ENCODE data around the gene PPP1R7. TPM values are rescaled to one million over a fixed set of nuclear protein-coding genes. Genes with fewer than 3 reads are reported as not detected.
"Not testable (repeated sequence)": the region's sequence is repeated elsewhere in the genome, so short reads cannot be mapped to it uniquely, and the experiment has no call there.

PPP1R7 gene, protein sequence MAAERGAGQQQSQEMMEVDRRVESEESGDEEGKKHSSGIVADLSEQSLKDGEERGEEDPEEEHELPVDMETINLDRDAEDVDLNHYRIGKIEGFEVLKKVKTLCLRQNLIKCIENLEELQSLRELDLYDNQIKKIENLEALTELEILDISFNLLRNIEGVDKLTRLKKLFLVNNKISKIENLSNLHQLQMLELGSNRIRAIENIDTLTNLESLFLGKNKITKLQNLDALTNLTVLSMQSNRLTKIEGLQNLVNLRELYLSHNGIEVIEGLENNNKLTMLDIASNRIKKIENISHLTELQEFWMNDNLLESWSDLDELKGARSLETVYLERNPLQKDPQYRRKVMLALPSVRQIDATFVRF
- total RNA-seq = 100 to 1,000 TPM in 1 of 5 donors, 10 to 100 TPM in 4; 22.8 to 126 (median 40.9) TPM
- 10 to 100 TPM; 61.2 to 99.4 (median 61.4) TPM for polyA plus RNA-seq
- long read RNA-seq, donor 1, transcript PPP1R7-201 (10 exons, 2,386 nt) = major isoform, 6 of 13 reads
- long read RNA-seq, donor 1, partial matches to known transcripts = 5 of 13 reads
- long read RNA-seq, donor 1, other reads (novel, unspliced or antisense) = 0 of 13 reads
- long read RNA-seq, donor 2, transcript PPP1R7-206 (9 exons, 965 nt) = major isoform, 5 of 9 reads
- long read RNA-seq, donor 2, partial matches to known transcripts = 0 of 9 reads
- long read RNA-seq, donor 2, other reads (novel, unspliced or antisense) = 0 of 9 reads
- long read RNA-seq, donor 3, transcript PPP1R7-201 (10 exons, 2,386 nt) = major isoform, 6 of 8 reads
- long read RNA-seq, donor 3, partial matches to known transcripts = 0 of 8 reads
- long read RNA-seq, donor 3, other reads (novel, unspliced or antisense) = 0 of 8 reads
- long read RNA-seq, donor 4, partial matches to known transcripts = 0 of 2 reads
- long read RNA-seq, donor 4, other reads (novel, unspliced or antisense) = 0 of 2 reads
- long read RNA-seq, donor 5, transcript PPP1R7-201 (10 exons, 2,386 nt) = major isoform, 8 of 13 reads
- long read RNA-seq, donor 5, partial matches to known transcripts = 0 of 13 reads
- long read RNA-seq, donor 5, other reads (novel, unspliced or antisense) = 0 of 13 reads
- long read RNA-seq, donor 6 = 0 reads
- long read RNA-seq, donor 7, transcript PPP1R7-201 (10 exons, 2,386 nt) = major isoform, 8 of 22 reads
- long read RNA-seq, donor 7, transcript PPP1R7-206 (9 exons, 965 nt) = minor isoform, 7 of 22 reads
- long read RNA-seq, donor 7, partial matches to known transcripts = 7 of 22 reads
- long read RNA-seq, donor 7, other reads (novel, unspliced or antisense) = 0 of 22 reads
- long read RNA-seq, donor 8, transcript PPP1R7-206 (9 exons, 965 nt) = major isoform, 7 of 17 reads
- long read RNA-seq, donor 8, partial matches to known transcripts = 5 of 17 reads
- long read RNA-seq, donor 8, other reads (novel, unspliced or antisense) = 0 of 17 reads
- long read RNA-seq, donor 9, partial matches to known transcripts = 0 of 7 reads
- long read RNA-seq, donor 9, other reads (novel, unspliced or antisense) = 0 of 7 reads
- long read RNA-seq, donor 10, partial matches to known transcripts = 0 of 7 reads
- long read RNA-seq, donor 10, other reads (novel, unspliced or antisense) = 0 of 7 reads

DNA sequence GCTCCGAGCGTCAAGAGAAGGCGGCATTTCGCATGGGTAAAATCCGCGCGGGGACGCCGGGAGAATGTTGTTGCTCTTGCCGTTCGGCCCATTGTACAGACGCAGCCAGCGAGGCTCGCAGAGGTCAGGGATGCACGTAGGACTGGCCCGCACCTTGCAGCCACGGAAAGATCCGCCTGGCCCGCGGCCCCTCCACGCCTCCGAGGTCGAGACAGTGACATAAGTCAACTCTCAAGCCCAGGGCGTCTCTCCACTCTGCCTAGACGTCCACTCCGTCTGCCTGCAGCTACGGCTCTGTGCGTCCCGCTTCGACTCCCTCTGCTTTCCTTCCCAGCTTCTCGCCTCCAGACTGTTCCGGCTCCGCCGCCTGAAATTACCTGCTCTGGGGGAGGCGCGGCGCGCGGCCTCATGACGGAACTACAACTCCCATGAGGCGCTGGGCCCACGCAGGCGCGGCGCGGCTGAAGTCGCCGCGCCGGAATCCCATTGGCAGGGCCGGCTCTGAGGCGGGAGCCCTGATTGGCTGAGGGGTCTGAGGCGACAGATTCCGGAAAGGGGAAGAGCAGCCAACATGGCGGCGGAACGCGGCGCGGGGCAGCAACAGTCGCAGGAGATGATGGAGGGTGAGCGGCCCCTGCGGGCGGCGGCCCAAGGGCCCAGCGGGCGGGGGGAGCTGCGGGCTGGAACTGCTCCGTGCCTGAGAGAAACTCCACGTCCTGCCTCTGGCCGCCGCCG, at the start of gene PPP1R7:
TSS of gene PPP1R7 (plus strand) at position 543 of the 735 bp plus-strand sequence. CDS start at position 572, 29 bp downstream.
- DNase-seq = peak; percentile 97 to 98
- TF ChIP-seq EP300 (IDR thresholded peaks at IDR 0.05) (no peak), POLR2AphosphoS5 (IDR thresholded peaks at IDR 0.05) (peak in 2 of 3 donors; percentile 67 to 85), POLR2A (IDR thresholded peaks at IDR 0.05) (no peak)
- TF ChIP-seq, protein P1, sequence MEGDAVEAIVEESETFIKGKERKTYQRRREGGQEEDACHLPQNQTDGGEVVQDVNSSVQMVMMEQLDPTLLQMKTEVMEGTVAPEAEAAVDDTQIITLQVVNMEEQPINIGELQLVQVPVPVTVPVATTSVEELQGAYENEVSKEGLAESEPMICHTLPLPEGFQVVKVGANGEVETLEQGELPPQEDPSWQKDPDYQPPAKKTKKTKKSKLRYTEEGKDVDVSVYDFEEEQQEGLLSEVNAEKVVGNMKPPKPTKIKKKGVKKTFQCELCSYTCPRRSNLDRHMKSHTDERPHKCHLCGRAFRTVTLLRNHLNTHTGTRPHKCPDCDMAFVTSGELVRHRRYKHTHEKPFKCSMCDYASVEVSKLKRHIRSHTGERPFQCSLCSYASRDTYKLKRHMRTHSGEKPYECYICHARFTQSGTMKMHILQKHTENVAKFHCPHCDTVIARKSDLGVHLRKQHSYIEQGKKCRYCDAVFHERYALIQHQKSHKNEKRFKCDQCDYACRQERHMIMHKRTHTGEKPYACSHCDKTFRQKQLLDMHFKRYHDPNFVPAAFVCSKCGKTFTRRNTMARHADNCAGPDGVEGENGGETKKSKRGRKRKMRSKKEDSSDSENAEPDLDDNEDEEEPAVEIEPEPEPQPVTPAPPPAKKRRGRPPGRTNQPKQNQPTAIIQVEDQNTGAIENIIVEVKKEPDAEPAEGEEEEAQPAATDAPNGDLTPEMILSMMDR (IDR thresholded peaks at IDR 0.05) = no peak
- H3K4me3 ChIP-seq = peak within 1 kb of the TSS; percentile 72 to 95 (median 90)
- peaks cover 0 to 23% (median 18%) of the 10 kb centered on the region in 4 donors for H3K36me3 ChIP-seq
- 0 to 1% (median 0%) methylated on average over 44 to 73 of the region's 73 CpGs for WGBS, 5 donors
- no peaks in the 10 kb centered on the region for H3K27me3 ChIP-seq
- intact Hi-C loops (cut with DNase I; ENCODE audit: low total_unique reads) = no loop called here
- peak within 1 kb of the TSS; percentile 81 to 89 (median 87) for H3K27ac ChIP-seq
- no peaks in the 10 kb centered on the region for H3K9me3 ChIP-seq
- peaks cover 14 to 30% (median 27%) of the 10 kb centered on the region in 4 donors for H3K4me1 ChIP-seq

- peak; percentile 76 to 95 (median 76) for TF ChIP-seq POLR2AphosphoS5 (IDR thresholded peaks at IDR 0.05)
- peak in 1 of 4 donors; percentile 48 for TF ChIP-seq POLR2A (IDR thresholded peaks at IDR 0.05)
- no peak for TF ChIP-seq EP300 (IDR thresholded peaks at IDR 0.05)
- TF ChIP-seq, protein P1 (IDR thresholded peaks at IDR 0.05) = no peak
- H3K9me3 ChIP-seq = no peaks in the 10 kb centered on the region
- H3K4me3 ChIP-seq = peak within 1 kb of the TSS; percentile 83 to 92 (median 87)
- H3K27me3 ChIP-seq = no peaks in the 10 kb centered on the region
- intact Hi-C loops (cut with DNase I; ENCODE audit: low total_unique reads) = no loop called here
- H3K27ac ChIP-seq = peak within 1 kb of the TSS; percentile 82 to 96 (median 90)
- peak; percentile 92 to 97 for DNase-seq
- peaks cover 7 to 32% (median 25%) of the 10 kb centered on the region in 4 donors for H3K36me3 ChIP-seq
- H3K4me1 ChIP-seq = peaks cover 8 to 56% (median 38%) of the 10 kb centered on the region in 4 donors
- WGBS, 5 donors = 0 to 1% (median 0%) methylated on average over 10 to 56 of the region's 56 CpGs
Observed at GRCh38 chr2:241102239-241102803, 47.9 kb upstream of the PPP1R7 start, which contains the start of gene MTERF4. Gene MTERF4 (minus strand): TSS chr2:241102287. CDS start chr2:241102273, 14 bp downstream.

GRCh38 chr2:241103176-241103595, 47.1 kb upstream of the PPP1R7 start:
- Histone ChIP-seq H3K27ac (peak overlapping the region in 3 of 5 donors; percentile 89 to 91 (median 90)), H3K27me3 (no peaks in the 10 kb centered on the region), H3K4me1 (peaks cover 8 to 51% (median 34%) of the 10 kb centered on the region in 4 donors), H3K9me3 (no peaks in the 10 kb centered on the region), H3K36me3 (peaks cover 7 to 24% (median 17%) of the 10 kb centered on the region in 4 donors), H3K4me3 (peak overlapping the region; percentile 83 to 92 (median 87))
- no peak for TF ChIP-seq POLR2AphosphoS5 (IDR thresholded peaks at IDR 0.05)
- TF ChIP-seq, protein P1 (IDR thresholded peaks at IDR 0.05) = no peak
- TF ChIP-seq POLR2A (IDR thresholded peaks at IDR 0.05) = no peak
- no peak for TF ChIP-seq EP300 (IDR thresholded peaks at IDR 0.05)
- WGBS, 5 donors = 12 to 41% (median 23%) methylated on average over 5 of the region's 5 CpGs
- intact Hi-C loops (cut with DNase I; ENCODE audit: low total_unique reads) = no loop called here
- no peak for DNase-seq

DNA sequence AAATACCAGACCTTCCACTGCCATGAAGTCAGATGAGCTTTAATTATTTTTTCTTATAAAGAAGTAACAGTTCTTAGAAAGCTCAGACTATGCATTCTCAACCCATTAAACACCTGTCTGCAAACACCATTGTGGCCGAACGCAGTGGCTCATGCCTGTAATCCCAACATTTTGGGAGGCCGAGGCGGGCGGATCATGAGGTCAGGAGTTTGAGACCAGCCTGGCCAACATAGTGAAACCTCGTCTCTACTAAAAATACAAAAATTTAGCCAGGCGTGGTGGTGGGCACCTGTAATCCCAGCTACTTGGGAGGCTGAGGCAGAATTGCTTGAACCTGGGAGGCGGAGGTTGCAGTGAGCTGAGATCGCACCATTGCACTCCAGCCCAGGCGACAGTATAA, 45.7 kb upstream of the PPP1R7 start:
- H3K27me3 ChIP-seq; intact Hi-C loops (cut with DNase I; ENCODE audit: low total_unique reads); H3K4me3 ChIP-seq; DNase-seq; H3K9me3 ChIP-seq; H3K27ac ChIP-seq; H3K36me3 ChIP-seq: not testable (repeated sequence)
- peaks cover 8 to 36% (median 27%) of the 10 kb centered on the region in 4 donors for H3K4me1 ChIP-seq
- 93 to 97% (median 96%) methylated on average over 10 of the region's 10 CpGs for WGBS, 5 donors
